GM12872 (cell line): Measurements from ENCODE around the gene YBX1.

ENCODE experiments used
- CTCF ChIP-seq: IDR thresholded peaks from 3 replicates; pipeline ENCODE4 v1.5.1; 2011; ENCODE audit warnings: low read depth, mild to moderate bottlenecking, low read length, moderate library complexity; ENCODE audit not compliant: insufficient read depth

The YBX1 gene

DNA sequence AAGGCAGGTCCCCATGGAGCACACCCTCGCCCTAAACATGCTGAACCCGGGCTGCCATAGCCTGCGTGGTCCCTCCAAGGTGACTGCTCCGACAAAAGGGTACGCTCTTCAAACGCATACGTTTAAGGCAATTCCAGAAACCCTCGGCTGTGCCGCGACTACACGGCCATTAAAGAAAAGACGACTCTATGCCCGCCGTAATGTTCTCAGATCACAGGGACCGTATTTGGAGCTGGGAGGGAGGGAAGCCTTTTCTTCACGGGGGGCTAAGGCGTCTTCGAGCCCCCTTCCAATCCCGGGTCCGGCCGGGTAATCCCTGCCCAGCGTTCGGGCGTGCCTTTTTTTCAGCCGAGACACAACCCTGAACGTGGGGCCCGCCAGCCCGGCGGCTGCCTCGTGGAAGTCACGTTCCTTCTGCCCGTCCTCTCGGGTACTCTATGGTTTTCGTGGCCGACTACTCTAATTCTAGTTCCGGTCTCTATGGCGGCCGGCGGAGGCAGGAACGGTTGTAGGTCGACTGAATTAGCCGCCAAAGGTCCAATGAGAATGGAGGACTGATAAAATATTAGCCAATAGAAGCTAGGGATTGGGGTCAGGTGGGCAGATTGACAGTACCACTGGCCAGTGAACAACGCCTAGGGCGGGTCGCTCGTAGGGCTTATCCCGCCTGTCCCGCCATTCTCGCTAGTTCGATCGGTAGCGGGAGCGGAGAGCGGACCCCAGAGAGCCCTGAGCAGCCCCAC lies at the start of gene YBX1:
Gene YBX1, plus strand, starts transcription at position 678 of the 743 bp plus-strand sequence. CDS start 148 bp downstream, outside the sequence.
- TF ChIP-seq CTCF, result no peak

GRCh38 chr1:42639116-42639515 lies 43.1 kb upstream of the YBX1 start:
- TF ChIP-seq CTCF, result no peak

- no peak for TF ChIP-seq CTCF
Measured at GRCh38 chr1:42646056-42646455, 36.2 kb upstream of the YBX1 start.

GRCh38 chr1:42657201-42657600 lies 25.0 kb upstream of the YBX1 start:
- TF ChIP-seq CTCF, result no peak

DNA sequence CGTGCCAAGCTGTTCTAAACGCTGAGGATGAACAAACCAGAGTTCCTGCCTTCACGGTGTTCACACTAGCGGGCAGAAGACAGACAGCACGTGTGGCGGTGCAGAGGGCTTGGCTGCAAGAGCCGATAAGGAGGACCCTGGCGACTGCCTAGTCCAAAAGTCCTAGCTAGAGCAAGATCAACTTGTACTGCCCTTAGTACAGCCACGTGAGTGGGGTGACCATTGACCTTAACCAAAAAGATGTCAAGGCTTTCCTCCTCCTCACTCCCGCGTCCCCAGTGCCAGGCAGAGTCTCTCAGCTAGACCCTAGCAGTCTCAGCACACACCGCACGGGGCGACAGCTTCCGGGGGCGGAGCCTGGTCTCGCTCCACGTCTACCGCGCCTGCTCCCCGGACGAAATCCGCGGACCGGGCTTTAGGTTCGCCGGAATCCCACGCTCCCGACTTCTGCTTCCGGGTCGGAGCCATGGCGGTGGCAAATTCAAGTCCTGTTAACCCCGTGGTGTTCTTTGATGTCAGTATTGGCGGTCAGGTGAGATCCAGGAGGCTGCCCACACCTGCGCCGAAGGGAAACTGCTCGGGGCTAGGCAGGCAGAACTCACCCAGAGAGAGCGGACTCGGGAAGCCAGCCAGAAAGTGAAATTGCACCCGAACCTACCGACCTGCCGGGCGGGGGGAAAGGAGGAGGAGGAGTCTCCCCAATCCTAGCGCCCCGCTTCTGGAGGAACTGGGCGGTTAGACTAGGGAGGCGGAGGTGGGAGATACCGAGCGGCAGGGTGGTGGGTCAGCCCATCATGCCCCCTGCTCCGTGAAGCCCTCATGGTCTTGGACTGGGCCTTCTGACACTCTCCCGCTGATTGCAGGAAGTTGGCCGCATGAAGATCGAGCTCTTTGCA lies 24.0 kb upstream of the YBX1 start, which contains the start of gene PPIH:
Gene PPIH, plus strand, starts transcription at position 443 of the 896 bp plus-strand sequence. Its CDS starts 24 bp downstream, at position 467.
- 0 out of 3 replicates have a peak, but pooled peaks have one; percentile 19 for TF ChIP-seq CTCF

GRCh38 chr1:42658877-42659337 lies 23.3 kb upstream of the YBX1 start:
- no peak for TF ChIP-seq CTCF

- no peak for TF ChIP-seq CTCF
Measured at GRCh38 chr1:42660907-42661500, 21.2 kb upstream of the YBX1 start.
